GM12874 (cell line): ENCODE data around the gene THNSL1.

ENCODE experiments used
- CTCF ChIP-seq: IDR thresholded peaks from 2 replicates; pipeline ENCODE4 v1.5.1; 2011; ENCODE audit warnings: low read depth, mild to moderate bottlenecking, control low read depth, low read length, moderate library complexity; ENCODE audit not compliant: insufficient read depth

The THNSL1 gene

GRCh38 chr10:24979685-24980084 lies 36.7 kb upstream of the THNSL1 start:
- no peak for TF ChIP-seq CTCF

GRCh38 chr10:24981161-24981710 lies 35.2 kb upstream of the THNSL1 start:
- TF ChIP-seq CTCF = no peak

GRCh38 chr10:24982319-24983112 lies 33.9 kb upstream of the THNSL1 start:
- TF ChIP-seq CTCF = no peak

- TF ChIP-seq CTCF = no peak
These were observed 33.3 kb upstream of the THNSL1 start for GRCh38 chr10:24983130-24983529.

- TF ChIP-seq CTCF = no peak
These were observed 32.5 kb upstream of the THNSL1 start for GRCh38 chr10:24983946-24984345.

GRCh38 chr10:24984906-24985305 lies 31.5 kb upstream of the THNSL1 start:
- no peak for TF ChIP-seq CTCF

GRCh38 chr10:24988831-24989640 lies 27.4 kb upstream of the THNSL1 start:
- no peak for TF ChIP-seq CTCF
